DOHH2 (cell line): ENCODE data around the gene APOA4.

ENCODE experiments used
- H3F3A ChIP-seq: fragments of 200-600 bp; sonication (generic), shearing (Covaris generic); 2 replicates; pipeline ENCODE4 v1.6.0; 2016; ENCODE audit warnings: antibody characterized with exemption, mild to moderate bottlenecking; ENCODE audit not compliant: control insufficient read depth, insufficient read depth
- H3K27ac ChIP-seq: fragments of 200-600 bp; sonication (generic); 2 replicates; pipeline ENCODE4 v1.5.1; 2014; ENCODE audit warnings: low read depth, mild to moderate bottlenecking, low read length, moderate library complexity
- H3K27me3 ChIP-seq: fragments of 200-600 bp; sonication (generic); 2 replicates; pipeline ENCODE4 v1.6.1; 2014; ENCODE audit warnings: mild to moderate bottlenecking, low read length, mixed read lengths; ENCODE audit not compliant: control insufficient read depth
- H3K36me3 ChIP-seq: fragments of 200-600 bp; sonication (generic); 2 replicates; pipeline ENCODE4 v1.6.1; 2014; ENCODE audit warnings: mild to moderate bottlenecking, low read length, moderate library complexity, mixed read lengths; ENCODE audit not compliant: control insufficient read depth
- H3K4me1 ChIP-seq: fragments of 200-600 bp; sonication (generic); 2 replicates; pipeline ENCODE4 v1.6.1; 2014; ENCODE audit warnings: mild to moderate bottlenecking, low read length, mixed read lengths; ENCODE audit not compliant: control insufficient read depth
- H3K4me2 ChIP-seq: fragments of 200-600 bp; sonication (generic); 2 replicates; pipeline ENCODE4 v1.6.0; 2014; ENCODE audit warnings: mild to moderate bottlenecking, low read length, moderate library complexity
- H3K4me3 ChIP-seq: fragments of 200-600 bp; sonication (generic); 2 replicates; pipeline ENCODE4 v1.5.1; 2014; ENCODE audit warnings: mild to moderate bottlenecking, low read length, mixed read lengths
- H3K79me2 ChIP-seq: fragments of 200-600 bp; sonication (generic); 2 replicates; pipeline ENCODE4 v1.6.1; 2014; ENCODE audit warnings: mild to moderate bottlenecking, low read length, mixed read lengths; ENCODE audit not compliant: control insufficient read depth
- H3K9me2 ChIP-seq: fragments of 200-600 bp; sonication (generic); replicated peaks from 2 replicates; pipeline ENCODE4 v1.6.1; 2014; ENCODE audit warnings: mild to moderate bottlenecking, low read length, mixed read lengths; ENCODE audit not compliant: control insufficient read depth
- H3K9me3 ChIP-seq: fragments of 200-600 bp; sonication (generic); 2 replicates; pipeline ENCODE4 v1.6.1; 2014; ENCODE audit warnings: antibody characterized with exemption, low read length, mixed read lengths; ENCODE audit not compliant: control insufficient read depth, insufficient read depth
- H4K20me1 ChIP-seq: fragments of 200-600 bp; sonication (generic); 2 replicates; pipeline ENCODE4 v1.6.0; 2014; ENCODE audit warnings: low read depth, mild to moderate bottlenecking, antibody characterized with exemption, low read length, moderate library complexity; ENCODE audit not compliant: control insufficient read depth, insufficient read depth
- EZH2phosphoT487 ChIP-seq: fragments of 200-600 bp; sonication (generic); IDR thresholded peaks from 2 replicates; pipeline ENCODE4 v1.6.1; 2017; ENCODE audit warnings: borderline replicate concordance, mild to moderate bottlenecking, antibody characterized with exemption, low read length, moderate library complexity, mixed read lengths
- TF ChIP-seq, protein P1 (sequence below): fragments of 200-600 bp; sonication (generic); IDR thresholded peaks from one replicate; pipeline ENCODE4 v1.5.1; 2014; ENCODE audit warnings: antibody characterized with exemption, mild to moderate bottlenecking, low read depth, low read length; ENCODE audit not compliant: poor library complexity, severe bottlenecking

The APOA4 gene

GRCh38 chr11:116866804-116867455 is 43.8 kb upstream of the APOA4 start:
- Histone ChIP-seq H3K4me2 (no peak overlapping the region), H3K36me3 (peaks cover 80% of the 10 kb centered on the region), H3K4me3 (no peak overlapping the region), H3F3A (no peaks in the 10 kb centered on the region), H3K9me3 (no peaks in the 10 kb centered on the region), H3K4me1 (no peaks in the 10 kb centered on the region), H3K9me2 (no peaks in the 10 kb centered on the region), H3K27me3 (no peaks in the 10 kb centered on the region), H3K79me2 (no peaks in the 10 kb centered on the region), H3K27ac (no peak overlapping the region), H4K20me1 (no peaks in the 10 kb centered on the region)
- TF ChIP-seq, protein P1, sequence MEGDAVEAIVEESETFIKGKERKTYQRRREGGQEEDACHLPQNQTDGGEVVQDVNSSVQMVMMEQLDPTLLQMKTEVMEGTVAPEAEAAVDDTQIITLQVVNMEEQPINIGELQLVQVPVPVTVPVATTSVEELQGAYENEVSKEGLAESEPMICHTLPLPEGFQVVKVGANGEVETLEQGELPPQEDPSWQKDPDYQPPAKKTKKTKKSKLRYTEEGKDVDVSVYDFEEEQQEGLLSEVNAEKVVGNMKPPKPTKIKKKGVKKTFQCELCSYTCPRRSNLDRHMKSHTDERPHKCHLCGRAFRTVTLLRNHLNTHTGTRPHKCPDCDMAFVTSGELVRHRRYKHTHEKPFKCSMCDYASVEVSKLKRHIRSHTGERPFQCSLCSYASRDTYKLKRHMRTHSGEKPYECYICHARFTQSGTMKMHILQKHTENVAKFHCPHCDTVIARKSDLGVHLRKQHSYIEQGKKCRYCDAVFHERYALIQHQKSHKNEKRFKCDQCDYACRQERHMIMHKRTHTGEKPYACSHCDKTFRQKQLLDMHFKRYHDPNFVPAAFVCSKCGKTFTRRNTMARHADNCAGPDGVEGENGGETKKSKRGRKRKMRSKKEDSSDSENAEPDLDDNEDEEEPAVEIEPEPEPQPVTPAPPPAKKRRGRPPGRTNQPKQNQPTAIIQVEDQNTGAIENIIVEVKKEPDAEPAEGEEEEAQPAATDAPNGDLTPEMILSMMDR: no peak
- no peak for TF ChIP-seq EZH2phosphoT487

DNA sequence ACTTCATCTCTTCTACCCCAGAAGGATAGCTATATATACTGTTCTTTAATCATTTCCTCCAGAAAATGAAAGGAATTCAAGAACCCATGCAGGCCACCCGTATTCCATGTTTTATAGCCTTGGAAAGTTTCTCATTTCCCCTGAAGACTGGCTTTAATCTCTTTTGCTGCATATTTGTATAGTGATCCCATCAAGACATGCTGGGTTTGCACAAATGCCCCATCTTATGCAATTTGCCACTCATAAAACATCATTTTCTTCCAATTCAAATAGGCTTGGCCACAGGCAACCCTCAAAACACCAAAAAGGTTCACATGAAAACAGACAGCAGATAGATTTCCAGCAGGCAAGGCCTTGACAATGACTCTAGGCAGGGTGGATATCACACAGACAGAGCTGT is 42.6 kb upstream of the APOA4 start:
- Histone ChIP-seq H3K4me3 (no peak overlapping the region), H3K27ac (no peak overlapping the region)

DNA sequence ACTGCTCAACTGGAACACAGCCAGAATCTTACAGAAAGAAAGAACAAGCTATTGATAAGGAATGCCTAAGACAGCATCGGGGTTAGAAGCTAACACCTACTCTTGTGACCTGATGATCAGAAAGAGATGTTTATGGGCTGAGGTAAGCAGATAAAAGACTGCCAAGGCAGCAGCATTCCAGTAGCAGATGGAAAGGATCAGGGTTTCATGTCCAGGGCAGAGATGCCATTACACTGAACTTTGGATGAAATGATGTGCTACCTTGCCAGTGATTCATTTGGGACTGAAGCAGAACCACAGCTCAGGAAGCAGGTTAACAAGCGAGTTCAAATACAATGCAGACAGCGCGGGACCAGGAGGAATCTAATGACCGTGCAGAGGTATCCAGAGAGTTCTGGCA is 41.4 kb upstream of the APOA4 start:
- H3F3A ChIP-seq: no peaks in the 10 kb centered on the region
- H3K36me3 ChIP-seq: peaks cover 73% of the 10 kb centered on the region
- H3K4me2 ChIP-seq: no peak overlapping the region
- H3K9me2 ChIP-seq: no peaks in the 10 kb centered on the region
- TF ChIP-seq EZH2phosphoT487: no peak
- TF ChIP-seq, protein P1: no peak
- H3K27ac ChIP-seq: no peak overlapping the region
- H3K4me3 ChIP-seq: no peak overlapping the region
- H3K27me3 ChIP-seq: no peaks in the 10 kb centered on the region
- H3K4me1 ChIP-seq: no peaks in the 10 kb centered on the region
- H4K20me1 ChIP-seq: no peaks in the 10 kb centered on the region
- H3K79me2 ChIP-seq: no peaks in the 10 kb centered on the region
- no peaks in the 10 kb centered on the region for H3K9me3 ChIP-seq

More for the DNA sequence above, 42.6 kb upstream of the APOA4 start:
- no peaks in the 10 kb centered on the region for H3K9me3 ChIP-seq
- no peaks in the 10 kb centered on the region for H3K79me2 ChIP-seq
- no peaks in the 10 kb centered on the region for H4K20me1 ChIP-seq
- no peak for TF ChIP-seq EZH2phosphoT487
- TF ChIP-seq, protein P1: no peak
- H3K4me2 ChIP-seq: no peak overlapping the region
- H3F3A ChIP-seq: no peaks in the 10 kb centered on the region
- no peaks in the 10 kb centered on the region for H3K4me1 ChIP-seq
- H3K27me3 ChIP-seq: no peaks in the 10 kb centered on the region
- peaks cover 82% of the 10 kb centered on the region for H3K36me3 ChIP-seq
- no peaks in the 10 kb centered on the region for H3K9me2 ChIP-seq
